ENCODE data around the gene ARHGEF28.

GRCh38 chr5:73825736-73826135 lies 199.7 kb downstream of the ARHGEF28 start:
- TF ChIP-seq EZH2 (IDR thresholded peaks at IDR 0.05; ENCODE audit: borderline replicate concordance, low read depth, low read length) (no peak), HNRNPL (IDR thresholded peaks at IDR 0.05; ENCODE audit: low read depth, low read length) (no peak)
